ENCODE data around the gene ADARB2.

Gene ADARB2

DNA sequence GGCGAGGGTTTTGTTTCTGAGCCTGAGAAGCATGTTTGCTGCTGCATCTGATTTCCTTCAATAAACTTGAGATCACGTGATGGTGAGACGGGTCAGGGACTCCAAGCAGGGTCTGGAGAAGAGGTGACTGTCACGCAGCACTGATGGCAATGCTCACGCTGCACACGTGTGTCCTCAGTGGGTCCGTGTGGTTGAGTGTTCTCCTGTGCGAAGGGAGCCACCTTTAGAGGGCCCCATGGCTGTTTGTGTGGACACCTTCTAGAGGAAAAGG, 580.8 kb downstream of the ADARB2 start:
- Mint-ChIP-seq H3K9me3 (no peaks in the 10 kb centered on the region), H3K4me1 (ENCODE audit: low read depth) (peaks cover 4% of the 10 kb centered on the region), H3K36me3 (ENCODE audit: low read depth) (no peaks in the 10 kb centered on the region), H3K27ac (no peak overlapping the region), H3K4me3 (no peak overlapping the region), H3K27me3 (no peaks in the 10 kb centered on the region)

DNA sequence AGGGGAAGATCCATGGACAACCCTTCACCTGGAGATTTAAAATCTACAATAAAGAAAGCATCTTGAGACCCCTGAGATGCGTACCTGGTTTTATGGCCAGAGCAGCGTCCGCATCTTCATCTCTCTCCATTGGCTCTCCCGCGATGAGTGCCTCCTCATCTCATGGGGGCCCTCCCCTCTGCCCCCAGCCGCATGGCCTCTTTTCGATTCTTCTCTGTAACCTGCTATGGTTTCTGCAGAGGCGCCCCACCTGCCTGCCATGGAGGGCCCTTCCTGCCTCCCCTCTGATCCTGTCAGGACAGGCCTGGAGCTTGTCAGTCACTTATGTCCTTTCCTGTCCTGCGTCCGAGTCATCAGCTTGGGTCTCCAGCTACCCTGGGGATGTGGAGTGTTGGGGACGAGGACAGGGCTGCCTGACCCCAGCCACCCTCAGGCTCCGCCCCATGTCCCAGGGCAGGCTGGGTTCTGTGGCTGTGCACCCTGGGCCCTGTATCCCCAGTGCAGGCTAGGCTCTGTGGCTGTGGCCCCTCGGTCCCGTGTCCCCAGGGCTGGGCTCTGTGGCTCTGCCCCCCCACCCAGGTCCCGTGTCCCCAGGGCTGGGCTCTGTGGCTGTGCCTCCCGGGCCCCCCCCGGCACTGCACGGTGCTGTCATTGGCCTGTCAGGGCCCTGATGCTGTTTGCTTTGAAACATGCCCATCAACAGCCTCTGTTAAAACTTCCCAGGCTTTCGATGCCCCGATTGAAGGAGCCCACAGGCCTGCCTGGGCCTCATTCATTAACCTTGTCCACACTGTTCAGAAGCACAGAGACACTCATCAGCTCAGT, 581.3 kb downstream of the ADARB2 start:
- Mint-ChIP-seq H3K4me3 (no peak overlapping the region), H3K27ac (no peak overlapping the region), H3K4me1 (ENCODE audit: low read depth) (peaks cover 4% of the 10 kb centered on the region), H3K9me3 (no peaks in the 10 kb centered on the region), H3K27me3 (no peaks in the 10 kb centered on the region), H3K36me3 (ENCODE audit: low read depth) (no peaks in the 10 kb centered on the region)

- Mint-ChIP-seq H3K9me3 (no peaks in the 10 kb centered on the region), H3K4me1 (ENCODE audit: low read depth) (peaks cover 13% of the 10 kb centered on the region), H3K27me3 (peaks cover 2% of the 10 kb centered on the region), H3K36me3 (ENCODE audit: low read depth) (no peaks in the 10 kb centered on the region), H3K27ac (no peak overlapping the region), H3K4me3 (no peak overlapping the region)
Observed at GRCh38 chr10:1154531-1155295, 582.6 kb downstream of the ADARB2 start.

GRCh38 chr10:1153805-1154351, 583.4 kb downstream of the ADARB2 start:
- Mint-ChIP-seq H3K27me3 (peaks cover 3% of the 10 kb centered on the region), H3K4me1 (ENCODE audit: low read depth) (peaks cover 17% of the 10 kb centered on the region), H3K4me3 (no peak overlapping the region), H3K27ac (no peak overlapping the region), H3K9me3 (no peaks in the 10 kb centered on the region), H3K36me3 (ENCODE audit: low read depth) (no peaks in the 10 kb centered on the region)

DNA sequence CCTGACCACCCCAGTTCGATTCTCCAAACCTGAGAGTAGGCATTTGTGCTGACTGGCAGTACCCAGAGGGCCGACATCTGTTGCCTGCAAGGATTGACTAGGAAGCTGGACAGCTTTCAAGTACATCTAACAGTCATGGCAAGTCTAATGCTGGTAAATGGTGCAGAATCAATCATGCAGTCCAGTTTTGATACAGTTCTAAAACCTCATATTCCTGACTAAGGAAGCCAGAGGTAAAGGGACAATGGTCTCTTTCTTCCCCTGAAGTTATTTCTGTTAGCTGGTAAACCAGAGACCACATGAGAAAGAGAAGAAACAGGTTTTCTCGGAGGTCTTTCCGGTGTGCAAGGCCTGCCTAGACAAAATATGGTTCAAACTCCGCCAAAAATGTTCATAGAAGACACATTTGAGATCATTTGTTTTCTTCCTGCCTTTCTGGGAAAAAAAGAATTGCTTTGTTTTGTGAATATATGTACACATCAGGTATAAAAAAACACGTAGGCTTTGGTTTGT, 584.0 kb downstream of the ADARB2 start:
- H3K36me3 Mint-ChIP-seq (ENCODE audit: low read depth), result no peaks in the 10 kb centered on the region
- H3K9me3 Mint-ChIP-seq, result no peaks in the 10 kb centered on the region
- no peak overlapping the region for H3K4me3 Mint-ChIP-seq
- H3K27ac Mint-ChIP-seq, result no peak overlapping the region
- H3K4me1 Mint-ChIP-seq (ENCODE audit: low read depth), result peaks cover 17% of the 10 kb centered on the region
- H3K27me3 Mint-ChIP-seq, result peaks cover 3% of the 10 kb centered on the region

DNA sequence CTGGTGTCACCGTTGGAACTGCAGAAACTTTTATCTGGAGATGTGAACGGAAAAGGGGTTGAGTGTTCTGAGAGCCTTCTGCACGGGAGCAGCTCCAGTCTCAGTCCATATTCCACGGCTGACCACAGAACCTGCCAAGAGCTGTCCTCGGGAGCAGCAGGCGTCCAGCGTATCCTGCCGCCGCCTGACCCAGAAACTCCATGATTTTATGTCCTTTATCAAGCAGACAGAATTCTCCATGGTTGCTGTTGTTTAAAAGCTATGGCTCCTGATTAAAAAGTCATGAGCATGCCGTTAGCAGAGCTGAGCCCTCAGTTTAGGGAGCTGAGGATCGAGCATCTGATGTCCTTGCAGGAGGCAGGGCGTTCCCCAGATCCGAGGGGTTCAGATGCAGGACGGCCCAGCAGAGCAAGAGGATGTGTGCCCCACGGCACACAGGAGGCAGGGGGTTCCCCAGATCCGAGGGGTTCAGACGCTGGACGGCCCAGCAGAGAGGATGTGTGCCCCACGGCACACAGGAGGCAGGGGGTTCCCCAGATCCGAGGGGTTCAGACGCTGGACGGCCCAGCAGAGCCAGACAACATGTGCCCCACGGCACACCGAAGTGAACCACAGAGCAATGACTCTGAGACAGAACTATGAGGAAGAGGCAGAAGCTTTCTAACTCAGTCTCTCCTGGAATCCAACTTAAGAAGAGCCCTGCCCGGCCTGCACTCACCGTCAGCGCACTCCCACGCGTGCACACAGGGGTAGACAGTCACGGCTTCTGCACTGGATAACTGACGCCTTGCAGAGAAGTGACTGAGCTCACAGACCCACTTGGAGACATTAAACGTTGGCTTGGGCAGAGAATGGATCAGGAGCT, 584.7 kb downstream of the ADARB2 start:
- Mint-ChIP-seq H3K27ac (no peak overlapping the region), H3K4me3 (no peak overlapping the region), H3K27me3 (peaks cover 3% of the 10 kb centered on the region), H3K9me3 (no peaks in the 10 kb centered on the region), H3K36me3 (ENCODE audit: low read depth) (no peaks in the 10 kb centered on the region), H3K4me1 (ENCODE audit: low read depth) (peaks cover 17% of the 10 kb centered on the region)

- no peak overlapping the region for H3K4me3 Mint-ChIP-seq
- H3K36me3 Mint-ChIP-seq (ENCODE audit: low read depth), result peaks cover 6% of the 10 kb centered on the region
- peaks cover 17% of the 10 kb centered on the region for H3K4me1 Mint-ChIP-seq (ENCODE audit: low read depth)
- peaks cover 3% of the 10 kb centered on the region for H3K9me3 Mint-ChIP-seq
- H3K27ac Mint-ChIP-seq, result no peak overlapping the region
- peaks cover 10% of the 10 kb centered on the region for H3K27me3 Mint-ChIP-seq
Observed at GRCh38 chr10:1151076-1152033, 586.0 kb downstream of the ADARB2 start.

DNA sequence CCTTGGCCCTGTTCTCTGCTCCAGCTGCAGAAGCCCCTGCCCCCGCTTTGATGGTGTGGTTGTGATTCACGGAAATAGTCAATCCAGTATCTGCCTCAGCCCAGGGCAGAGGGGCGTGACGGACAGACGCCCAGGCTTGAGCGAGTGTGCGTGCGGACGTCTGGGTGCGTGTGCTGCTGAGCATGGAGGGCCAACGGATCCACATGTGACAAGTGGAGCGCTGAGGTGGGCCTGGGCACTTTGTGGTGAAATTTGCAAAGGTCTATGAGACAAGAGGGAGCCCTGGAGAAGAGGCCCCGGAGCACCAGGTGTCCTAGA, 586.7 kb downstream of the ADARB2 start:
- Mint-ChIP-seq H3K4me3 (no peak overlapping the region), H3K36me3 (ENCODE audit: low read depth) (peaks cover 6% of the 10 kb centered on the region), H3K9me3 (peaks cover 7% of the 10 kb centered on the region), H3K27me3 (peaks cover 10% of the 10 kb centered on the region), H3K27ac (no peak overlapping the region), H3K4me1 (ENCODE audit: low read depth) (peaks cover 17% of the 10 kb centered on the region)

GRCh38 chr10:1149793-1150637, 587.3 kb downstream of the ADARB2 start:
- Mint-ChIP-seq H3K4me1 (ENCODE audit: low read depth) (peaks cover 15% of the 10 kb centered on the region), H3K9me3 (peaks cover 7% of the 10 kb centered on the region), H3K4me3 (no peak overlapping the region), H3K27ac (no peak overlapping the region), H3K36me3 (ENCODE audit: low read depth) (peaks cover 6% of the 10 kb centered on the region), H3K27me3 (peaks cover 10% of the 10 kb centered on the region)

- H3K9me3 Mint-ChIP-seq, result peaks cover 7% of the 10 kb centered on the region
- H3K4me1 Mint-ChIP-seq (ENCODE audit: low read depth), result peaks cover 14% of the 10 kb centered on the region
- H3K27me3 Mint-ChIP-seq, result peaks cover 10% of the 10 kb centered on the region
- peaks cover 6% of the 10 kb centered on the region for H3K36me3 Mint-ChIP-seq (ENCODE audit: low read depth)
- H3K4me3 Mint-ChIP-seq, result no peak overlapping the region
- no peak overlapping the region for H3K27ac Mint-ChIP-seq
Observed at GRCh38 chr10:1148855-1149605, 588.3 kb downstream of the ADARB2 start.

GRCh38 chr10:1147810-1148209, 589.5 kb downstream of the ADARB2 start:
- H3K9me3 Mint-ChIP-seq, result peaks cover 7% of the 10 kb centered on the region
- H3K27me3 Mint-ChIP-seq, result peaks cover 10% of the 10 kb centered on the region
- no peak overlapping the region for H3K4me3 Mint-ChIP-seq
- H3K4me1 Mint-ChIP-seq (ENCODE audit: low read depth), result peaks cover 14% of the 10 kb centered on the region
- no peak overlapping the region for H3K27ac Mint-ChIP-seq
- peaks cover 6% of the 10 kb centered on the region for H3K36me3 Mint-ChIP-seq (ENCODE audit: low read depth)

DNA sequence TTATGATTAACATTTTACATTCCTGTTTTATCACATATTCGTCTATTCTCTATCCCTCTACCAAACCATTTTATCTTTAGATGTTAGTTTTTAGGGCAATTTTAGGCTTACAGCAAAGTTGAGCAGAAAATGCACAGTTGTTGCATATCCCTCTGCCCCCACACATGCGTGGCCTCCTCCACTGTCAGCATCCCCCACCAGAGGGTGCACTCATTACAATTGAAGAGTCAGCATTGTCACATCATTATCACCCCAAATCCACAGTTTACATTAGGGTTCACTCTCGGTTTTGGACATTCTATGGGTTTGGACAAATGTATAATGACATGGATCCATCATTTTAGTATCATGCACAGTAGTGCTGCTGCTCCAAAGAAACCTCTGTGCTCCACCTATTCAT, 594.7 kb downstream of the ADARB2 start:
- peaks cover 7% of the 10 kb centered on the region for H3K27me3 Mint-ChIP-seq
- H3K9me3 Mint-ChIP-seq, result peaks cover 22% of the 10 kb centered on the region
- no peak overlapping the region for H3K4me3 Mint-ChIP-seq
- no peaks in the 10 kb centered on the region for H3K4me1 Mint-ChIP-seq (ENCODE audit: low read depth)
- no peak overlapping the region for H3K27ac Mint-ChIP-seq
- H3K36me3 Mint-ChIP-seq (ENCODE audit: low read depth), result peaks cover 6% of the 10 kb centered on the region

- Mint-ChIP-seq H3K36me3 (ENCODE audit: low read depth) (peaks cover 1% of the 10 kb centered on the region), H3K9me3 (peaks cover 19% of the 10 kb centered on the region), H3K27ac (no peak overlapping the region), H3K4me3 (no peak overlapping the region), H3K27me3 (peaks cover 1% of the 10 kb centered on the region), H3K4me1 (ENCODE audit: low read depth) (no peaks in the 10 kb centered on the region)
Observed at GRCh38 chr10:1141701-1142100, 595.6 kb downstream of the ADARB2 start.
